HepG2 (cell line): Measurements from ENCODE around the gene ZNG1C. TPM values are rescaled to one million over a fixed set of nuclear protein-coding genes. Genes with fewer than 3 reads are reported as not detected.
"Not testable (repeated sequence)": the region's sequence is repeated elsewhere in the genome, so short reads cannot be mapped to it uniquely, and the experiment has no call there.

Source experiments
- ATAC-seq: fragments of 200-7000 bp; cut with Tn5 transposase; 3 replicates; pipeline ENCODE4 v1.9.1; 2020; ENCODE audit warnings: mild to moderate bottlenecking, moderate library complexity
- BruUV-seq: library from RNA; stranded (reverse); fragments of 400-500 nt; replicated peaks from 2 replicates; lab custom pipeline; 2021; lab: Mats Ljungman, UMichigan
- CTCF ChIA-PET: fragments of 300-600 bp; formaldehyde crosslinking; extraction: SDS; loops from one replicate; lab custom pipeline; 2021; ENCODE audit warnings: low total read pairs, inconsistent platforms, low intra/inter-chr PET ratio; lab: Yijun Ruan, JAX
- POLR2A ChIA-PET: fragments of 350-600 bp; sonication (Branson Sonifier 250); formaldehyde crosslinking; loops from one replicate; lab custom pipeline; 2020; ENCODE audit warnings: antibody characterized with exemption, inconsistent platforms; lab: Yijun Ruan, JAX
- DNase-seq: peaks from one replicate; pipeline ENCODE4 v3.0.0-alpha.2; 2015; ENCODE audit warnings: low spot score
- FAIRE-seq: peaks from 3 replicates; lab custom pipeline; 2011; peaks lifted over from hg19 to GRCh38; lab: Jason Lieb, UNC
- H2AFZ ChIP-seq: one replicate; pipeline ENCODE4 v1.6.1; 2011; ENCODE audit warnings: low read length, inconsistent platforms
- H3K27ac ChIP-seq: fragments of 300-600 bp; 3 replicates; pipeline ENCODE4 v1.8.0; 2011; ENCODE audit warnings: mixed run types, mild to moderate bottlenecking, mixed read lengths, low read length, inconsistent platforms; ENCODE audit not compliant: insufficient read depth; ENCODE audit errors: extremely low read length
- H3K27me3 ChIP-seq, 2 experiments: fragments of 200-600 bp in 1 of 2; 2 replicates in 1 of 2; 3 replicates in 1 of 2; pipeline versions ENCODE4 v1.6.0 to v1.8.0; 2011; ENCODE audit warnings: low read length in 2 of 2, mild to moderate bottlenecking in 2 of 2, moderate library complexity in 2 of 2, inconsistent platforms in 1 of 2; ENCODE audit not compliant: insufficient read depth in 2 of 2, control insufficient read depth in 1 of 2
- H3K36me3 ChIP-seq, 2 experiments: fragments of 200-600 bp in 1 of 2; replicated peaks in 1 of 2; 2 replicates in 1 of 2; 3 replicates in 1 of 2; pipeline versions ENCODE4 v1.5.1 to v1.8.0; 2011; ENCODE audit warnings: low read length in 2 of 2, inconsistent platforms in 1 of 2; ENCODE audit not compliant: insufficient read depth in 2 of 2, control insufficient read depth in 1 of 2
- H3K4me1 ChIP-seq: 2 replicates; pipeline ENCODE4 v1.5.1; 2012; ENCODE audit warnings: low read length, inconsistent platforms; ENCODE audit not compliant: insufficient read depth
- H3K4me2 ChIP-seq: 2 replicates; pipeline ENCODE4 v1.6.0; 2011; ENCODE audit warnings: low read depth, low read length, inconsistent platforms
- H3K4me3 ChIP-seq, 3 experiments: fragments of 200-600 bp in 1 of 3; sonication (generic), shearing (Covaris generic) in 1 of 3; replicated peaks in 1 of 3; 2 replicates each; pipeline ENCODE4 v1.5.1; 2011 to 2016; ENCODE audit warnings: low read length in 3 of 3, inconsistent platforms in 2 of 3, low read depth in 2 of 3, mild to moderate bottlenecking in 2 of 3, control low read depth in 1 of 3, mixed read lengths in 1 of 3; ENCODE audit not compliant: insufficient read depth in 1 of 3
- H3K79me2 ChIP-seq: one replicate; pipeline ENCODE4 v1.6.1; 2011; ENCODE audit warnings: low read length, inconsistent platforms; ENCODE audit not compliant: insufficient read depth
- H3K9ac ChIP-seq: 2 replicates; pipeline ENCODE4 v1.6.0; 2011; ENCODE audit warnings: mild to moderate bottlenecking, low read depth, low read length, inconsistent platforms; ENCODE audit not compliant: insufficient read depth
- H3K9me3 ChIP-seq: 2 replicates; pipeline ENCODE4 v1.5.1; 2012; ENCODE audit warnings: mild to moderate bottlenecking, low read length
- H4K20me1 ChIP-seq: 2 replicates; pipeline ENCODE4 v1.6.0; 2011; ENCODE audit warnings: inconsistent platforms, mild to moderate bottlenecking, low read length, moderate library complexity; ENCODE audit not compliant: insufficient read depth
- WGBS: methylation state at CpG from one replicate; pipeline ENCODE4 v1.1.6; 2017; ENCODE audit warnings: low lambda C conversion rate; 5-methylcytosine and 5-hydroxymethylcytosine counted together
- in situ Hi-C: cut with HindIII; loops from 2 replicates; pipeline ENCODE4 v1.10.0; 2017; ENCODE audit warnings: low pct_unique_long_range_greater_than_20kb; ENCODE audit not compliant: extremely low pct_ligation_motif_present
- intact Hi-C: fragments of 100-400 bp; cut with micrococcal nuclease; formaldehyde crosslinking; loops from one replicate; pipeline ENCODE4 v1.10.0; 2022; ENCODE audit not compliant: unreplicated experiment
- polyA plus RNA-seq, 8 experiments: library from polyadenylated mRNA; depleted of rRNA in 3 of 8; stranded (reverse) in 7 of 8; unstranded in 1 of 8; fragments of >200 nt; fragmentation: Illumina TruSeq in 4 of 8; extraction: Trizol in 4 of 8; gene quantifications; 2 replicates each; pipeline versions ENCODE4 v1.2.1 to v1.2.3, GENCODE V29; 2011 to 2016; ENCODE audit warnings: low read depth in 4 of 8, missing spikeins in 1 of 8, mixed read lengths in 1 of 8; ENCODE audit not compliant: insufficient read depth in 1 of 8
- total RNA-seq, 5 experiments: library from RNA; depleted of rRNA; stranded (reverse); fragments of >200 nt; fragmentation: Illumina TruSeq; extraction: Trizol; gene quantifications; 2 replicates each; pipeline ENCODE4 v1.2.3, GENCODE V29; 2016; ENCODE audit warnings: low read depth in 1 of 5

Gene ZNG1C
- total and polyA plus RNA-seq, 2 of the 13 experiments (the other 11 are each of a cell fraction or from before 2014, with no cell fraction given): 30.9 to 70.3 TPM

- intact Hi-C loops, DNase-seq, H3K27ac ChIP-seq, CTCF ChIA-PET, H3K27me3 ChIP-seq, H3K4me1 ChIP-seq, H3K9ac ChIP-seq, H3K36me3 ChIP-seq, H3K79me2 ChIP-seq, BruUV-seq, H3K4me3 ChIP-seq, ATAC-seq, H3K4me2 ChIP-seq, H3K9me3 ChIP-seq, in situ Hi-C loops, FAIRE-seq, H4K20me1 ChIP-seq, H2AFZ ChIP-seq, POLR2A ChIA-PET: not testable (repeated sequence)
- WGBS: 27% methylated on average over 7 of the region's 10 CpGs
Measured at GRCh38 chr9:68336639-68337339, 95.0 kb downstream of the ZNG1C start.

- 11% methylated on average over 5 of the region's 7 CpGs for WGBS
- intact Hi-C loops, H3K4me3 ChIP-seq: not testable (repeated sequence)
Measured at GRCh38 chr9:68338000-68338399, 96.2 kb downstream of the ZNG1C start.

GRCh38 chr9:68342265-68343025 lies 100.7 kb downstream of the ZNG1C start:
- H2AFZ ChIP-seq, H3K27me3 ChIP-seq, in situ Hi-C loops, H3K36me3 ChIP-seq, POLR2A ChIA-PET, H3K4me3 ChIP-seq, H3K4me1 ChIP-seq, H3K27ac ChIP-seq, H3K4me2 ChIP-seq, H3K9ac ChIP-seq, H3K79me2 ChIP-seq, DNase-seq, BruUV-seq, H3K9me3 ChIP-seq, CTCF ChIA-PET, H4K20me1 ChIP-seq, FAIRE-seq: not testable (repeated sequence)
- intact Hi-C loops: loop anchor here (10.0 kb wide), 1 partner anchor 222 kb away; no protein-coding TSS in a partner anchor
- ATAC-seq: peak; percentile 94
- WGBS: 3% methylated on average over 6 of the region's 10 CpGs

More at GRCh38 chr9:68338000-68338399, 96.2 kb downstream of the ZNG1C start:
- H3K9ac ChIP-seq, H3K4me1 ChIP-seq, H2AFZ ChIP-seq, CTCF ChIA-PET, H3K27ac ChIP-seq, BruUV-seq, H3K27me3 ChIP-seq, FAIRE-seq, in situ Hi-C loops, ATAC-seq, H3K36me3 ChIP-seq, H3K79me2 ChIP-seq, H3K9me3 ChIP-seq, H4K20me1 ChIP-seq, DNase-seq, H3K4me2 ChIP-seq, POLR2A ChIA-PET: not testable (repeated sequence)

GRCh38 chr9:68343242-68343641 lies 101.5 kb downstream of the ZNG1C start:
- BruUV-seq, DNase-seq, H3K27ac ChIP-seq, H4K20me1 ChIP-seq, H3K36me3 ChIP-seq, FAIRE-seq, POLR2A ChIA-PET, CTCF ChIA-PET, H3K9ac ChIP-seq, in situ Hi-C loops, H3K4me3 ChIP-seq, H3K79me2 ChIP-seq, H3K9me3 ChIP-seq, H3K27me3 ChIP-seq, H3K4me2 ChIP-seq, H3K4me1 ChIP-seq, H2AFZ ChIP-seq: not testable (repeated sequence)
- WGBS: 52% methylated on average over 4 of the region's 4 CpGs
- peak; percentile 58; the same call in 1 of the 3 replicates for ATAC-seq
- intact Hi-C loops: loop anchor here (10.0 kb wide), 1 partner anchor 222 kb away; no protein-coding TSS in a partner anchor
